ENCODE results near the gene MRPL36. TPM values are rescaled to one million over a fixed set of nuclear protein-coding genes. Genes with fewer than 3 reads are reported as not detected.
A peak's percentile ranks its signal among the peaks of the same experiment; 100 is the strongest.

MRPL36 gene
- total and polyA plus RNA-seq, 4 donors: 21.4 to 55.6 (median 40.3) TPM

GRCh38 chr5:1785062-1785461 is 14.6 kb downstream of the MRPL36 start:
- Histone ChIP-seq H3K4me3 (ENCODE audit: low read depth, low read length) (no peak overlapping the region), H3K4me1 (ENCODE audit: control insufficient read depth, insufficient read depth, low read length) (peaks cover 16% of the 10 kb centered on the region), H3K36me3 (ENCODE audit: control insufficient read depth, insufficient read depth, low read length) (no peaks in the 10 kb centered on the region), H3K27me3 (ENCODE audit: control insufficient read depth, insufficient read depth, low read length) (no peaks in the 10 kb centered on the region), H3K27ac (ENCODE audit: low read depth, low read length) (no peak overlapping the region), H3K9me3 (ENCODE audit: control insufficient read depth, insufficient read depth, low read length) (no peaks in the 10 kb centered on the region)
- 78% methylated on average over 5 of the region's 8 CpGs for WGBS (ENCODE audit: insufficient coverage)
- DNase-seq (ENCODE audit: low read depth in 4 of 6, low spot score in 6 of 6): no peak

GRCh38 chr5:1784197-1785050 is 15.2 kb downstream of the MRPL36 start:
- no peak for DNase-seq (ENCODE audit: low read depth in 4 of 6, low spot score in 6 of 6)
- H3K27me3 ChIP-seq (ENCODE audit: control insufficient read depth, insufficient read depth, low read length): no peaks in the 10 kb centered on the region
- H3K36me3 ChIP-seq (ENCODE audit: control insufficient read depth, insufficient read depth, low read length): no peaks in the 10 kb centered on the region
- H3K27ac ChIP-seq (ENCODE audit: low read depth, low read length): no peak overlapping the region
- H3K4me3 ChIP-seq (ENCODE audit: low read depth, low read length): no peak overlapping the region
- 96% methylated on average over 18 of the region's 20 CpGs for WGBS (ENCODE audit: insufficient coverage)
- H3K4me1 ChIP-seq (ENCODE audit: control insufficient read depth, insufficient read depth, low read length): peaks cover 16% of the 10 kb centered on the region
- no peaks in the 10 kb centered on the region for H3K9me3 ChIP-seq (ENCODE audit: control insufficient read depth, insufficient read depth, low read length)

- no peak overlapping the region for H3K4me3 ChIP-seq (ENCODE audit: low read depth, low read length)
- no peaks in the 10 kb centered on the region for H3K9me3 ChIP-seq (ENCODE audit: control insufficient read depth, insufficient read depth, low read length)
- H3K27ac ChIP-seq (ENCODE audit: low read depth, low read length): no peak overlapping the region
- H3K4me1 ChIP-seq (ENCODE audit: control insufficient read depth, insufficient read depth, low read length): peaks cover 17% of the 10 kb centered on the region
- no peaks in the 10 kb centered on the region for H3K27me3 ChIP-seq (ENCODE audit: control insufficient read depth, insufficient read depth, low read length)
- DNase-seq (ENCODE audit: low read depth in 4 of 6, low spot score in 6 of 6): peak in 1 of 6 donors; percentile 76
- H3K36me3 ChIP-seq (ENCODE audit: control insufficient read depth, insufficient read depth, low read length): no peaks in the 10 kb centered on the region
- 23% methylated on average over 6 of the region's 11 CpGs for WGBS (ENCODE audit: insufficient coverage)
Measured at GRCh38 chr5:1783216-1783554, 16.5 kb downstream of the MRPL36 start.

GRCh38 chr5:1782385-1783215 is 17.0 kb downstream of the MRPL36 start:
- DNase-seq (ENCODE audit: low read depth in 4 of 6, low spot score in 6 of 6): peak in 1 of 6 donors; percentile 6
- Histone ChIP-seq H3K27ac (ENCODE audit: low read depth, low read length) (no peak overlapping the region), H3K36me3 (ENCODE audit: control insufficient read depth, insufficient read depth, low read length) (no peaks in the 10 kb centered on the region), H3K9me3 (ENCODE audit: control insufficient read depth, insufficient read depth, low read length) (no peaks in the 10 kb centered on the region), H3K4me3 (ENCODE audit: low read depth, low read length) (no peak overlapping the region), H3K27me3 (ENCODE audit: control insufficient read depth, insufficient read depth, low read length) (no peaks in the 10 kb centered on the region), H3K4me1 (ENCODE audit: control insufficient read depth, insufficient read depth, low read length) (peaks cover 22% of the 10 kb centered on the region)
- WGBS (ENCODE audit: insufficient coverage): 69% methylated on average over 14 of the region's 14 CpGs

- DNase-seq (ENCODE audit: low read depth in 4 of 6, low spot score in 6 of 6): no peak
- no peak overlapping the region for H3K27ac ChIP-seq (ENCODE audit: low read depth, low read length)
- no peaks in the 10 kb centered on the region for H3K36me3 ChIP-seq (ENCODE audit: control insufficient read depth, insufficient read depth, low read length)
Measured at GRCh38 chr5:1781726-1782384, 17.8 kb downstream of the MRPL36 start.

GRCh38 chr5:1781107-1781506 is 18.5 kb downstream of the MRPL36 start:
- Histone ChIP-seq H3K9me3 (ENCODE audit: control insufficient read depth, insufficient read depth, low read length) (no peaks in the 10 kb centered on the region), H3K4me3 (ENCODE audit: low read depth, low read length) (no peak overlapping the region), H3K4me1 (ENCODE audit: control insufficient read depth, insufficient read depth, low read length) (peaks cover 22% of the 10 kb centered on the region), H3K27me3 (ENCODE audit: control insufficient read depth, insufficient read depth, low read length) (no peaks in the 10 kb centered on the region), H3K27ac (ENCODE audit: low read depth, low read length) (no peak overlapping the region), H3K36me3 (ENCODE audit: control insufficient read depth, insufficient read depth, low read length) (no peaks in the 10 kb centered on the region)
- DNase-seq (ENCODE audit: low read depth in 4 of 6, low spot score in 6 of 6): no peak
- 100% methylated on average over 2 of the region's 6 CpGs for WGBS (ENCODE audit: insufficient coverage)

More at GRCh38 chr5:1781726-1782384, 17.8 kb downstream of the MRPL36 start:
- Histone ChIP-seq H3K4me3 (ENCODE audit: low read depth, low read length) (no peak overlapping the region), H3K27me3 (ENCODE audit: control insufficient read depth, insufficient read depth, low read length) (no peaks in the 10 kb centered on the region), H3K9me3 (ENCODE audit: control insufficient read depth, insufficient read depth, low read length) (no peaks in the 10 kb centered on the region), H3K4me1 (ENCODE audit: control insufficient read depth, insufficient read depth, low read length) (peaks cover 22% of the 10 kb centered on the region)
- 85% methylated on average over 8 of the region's 9 CpGs for WGBS (ENCODE audit: insufficient coverage)

GRCh38 chr5:1780614-1780930 is 19.1 kb downstream of the MRPL36 start:
- 68% methylated on average over 5 of the region's 6 CpGs for WGBS (ENCODE audit: insufficient coverage)
- Histone ChIP-seq H3K9me3 (ENCODE audit: control insufficient read depth, insufficient read depth, low read length) (no peaks in the 10 kb centered on the region), H3K4me3 (ENCODE audit: low read depth, low read length) (no peak overlapping the region), H3K27ac (ENCODE audit: low read depth, low read length) (no peak overlapping the region), H3K4me1 (ENCODE audit: control insufficient read depth, insufficient read depth, low read length) (peaks cover 22% of the 10 kb centered on the region), H3K27me3 (ENCODE audit: control insufficient read depth, insufficient read depth, low read length) (no peaks in the 10 kb centered on the region), H3K36me3 (ENCODE audit: control insufficient read depth, insufficient read depth, low read length) (no peaks in the 10 kb centered on the region)
- no peak for DNase-seq (ENCODE audit: low read depth in 4 of 6, low spot score in 6 of 6)

- H3K4me1 ChIP-seq (ENCODE audit: control insufficient read depth, insufficient read depth, low read length): peaks cover 22% of the 10 kb centered on the region
- DNase-seq (ENCODE audit: low read depth in 4 of 6, low spot score in 6 of 6): no peak
- no peaks in the 10 kb centered on the region for H3K9me3 ChIP-seq (ENCODE audit: control insufficient read depth, insufficient read depth, low read length)
- no peak overlapping the region for H3K4me3 ChIP-seq (ENCODE audit: low read depth, low read length)
- H3K27me3 ChIP-seq (ENCODE audit: control insufficient read depth, insufficient read depth, low read length): no peaks in the 10 kb centered on the region
- no peaks in the 10 kb centered on the region for H3K36me3 ChIP-seq (ENCODE audit: control insufficient read depth, insufficient read depth, low read length)
- H3K27ac ChIP-seq (ENCODE audit: low read depth, low read length): no peak overlapping the region
- WGBS (ENCODE audit: insufficient coverage): 85% methylated on average over 14 of the region's 20 CpGs
Measured at GRCh38 chr5:1779782-1780613, 19.6 kb downstream of the MRPL36 start.
